Skeletal muscle satellite cell (primary cell): Measurements from ENCODE around the gene KDM3A.

Experiments
- H3K27me3 ChIP-seq: 2 replicates; pipeline ENCODE4 v1.7.0; 2013; ENCODE audit warnings: low read length; ENCODE audit not compliant: control insufficient read depth, insufficient read depth
- H3K36me3 ChIP-seq: 2 replicates; pipeline ENCODE4 v1.7.0; 2013; ENCODE audit warnings: mild to moderate bottlenecking, control low read depth, low read length; ENCODE audit not compliant: insufficient read depth
- H3K4me1 ChIP-seq: 2 replicates; pipeline ENCODE4 v1.7.0; 2013; ENCODE audit warnings: low read length; ENCODE audit not compliant: control insufficient read depth, insufficient read depth
- H3K4me2 ChIP-seq: 2 replicates; pipeline ENCODE4 v1.7.0; 2013; ENCODE audit warnings: mild to moderate bottlenecking, low read length
- H3K4me3 ChIP-seq: 2 replicates; pipeline ENCODE4 v1.7.0; 2013; ENCODE audit warnings: low read length
- H3K9ac ChIP-seq: 2 replicates; pipeline ENCODE4 v1.7.0; 2013; ENCODE audit warnings: mild to moderate bottlenecking, low read depth, low read length, moderate library complexity
- H3K9me3 ChIP-seq: replicated peaks from 2 replicates; pipeline ENCODE4 v1.7.0; 2013; ENCODE audit warnings: mild to moderate bottlenecking, control low read depth, low read length

Gene KDM3A

GRCh38 chr2:86412007-86412406 is 29.2 kb upstream of the KDM3A start:
- no peak overlapping the region for H3K4me2 ChIP-seq
- no peak overlapping the region for H3K9ac ChIP-seq
- H3K27me3 ChIP-seq: peaks cover 41% of the 10 kb centered on the region
- H3K36me3 ChIP-seq: no peaks in the 10 kb centered on the region
- no peak overlapping the region for H3K4me3 ChIP-seq
- H3K4me1 ChIP-seq: no peaks in the 10 kb centered on the region
- H3K9me3 ChIP-seq: no peaks in the 10 kb centered on the region

GRCh38 chr2:86413296-86414094 is 27.7 kb upstream of the KDM3A start:
- Histone ChIP-seq H3K27me3 (peaks cover 36% of the 10 kb centered on the region), H3K9me3 (no peaks in the 10 kb centered on the region), H3K36me3 (no peaks in the 10 kb centered on the region), H3K9ac (no peak overlapping the region), H3K4me2 (no peak overlapping the region), H3K4me3 (no peak overlapping the region), H3K4me1 (no peaks in the 10 kb centered on the region)

GRCh38 chr2:86414996-86415395 is 26.2 kb upstream of the KDM3A start:
- Histone ChIP-seq H3K9me3 (no peaks in the 10 kb centered on the region), H3K9ac (no peak overlapping the region), H3K4me1 (no peaks in the 10 kb centered on the region), H3K27me3 (peaks cover 38% of the 10 kb centered on the region), H3K4me3 (no peak overlapping the region), H3K4me2 (no peak overlapping the region), H3K36me3 (no peaks in the 10 kb centered on the region)

- Histone ChIP-seq H3K4me1 (no peaks in the 10 kb centered on the region), H3K9ac (no peak overlapping the region), H3K36me3 (no peaks in the 10 kb centered on the region), H3K27me3 (peaks cover 46% of the 10 kb centered on the region), H3K4me3 (no peak overlapping the region), H3K4me2 (no peak overlapping the region), H3K9me3 (no peaks in the 10 kb centered on the region)
Measured at GRCh38 chr2:86416146-86416545, 25.0 kb upstream of the KDM3A start.

- Histone ChIP-seq H3K9me3 (no peaks in the 10 kb centered on the region), H3K9ac (no peak overlapping the region), H3K4me3 (no peak overlapping the region), H3K4me1 (no peaks in the 10 kb centered on the region), H3K27me3 (peaks cover 50% of the 10 kb centered on the region), H3K36me3 (no peaks in the 10 kb centered on the region), H3K4me2 (no peak overlapping the region)
Measured at GRCh38 chr2:86417961-86418360, 23.2 kb upstream of the KDM3A start.

GRCh38 chr2:86420913-86421312 is 20.3 kb upstream of the KDM3A start:
- no peaks in the 10 kb centered on the region for H3K4me1 ChIP-seq
- peaks cover 54% of the 10 kb centered on the region for H3K27me3 ChIP-seq
- no peak overlapping the region for H3K4me3 ChIP-seq
- H3K9me3 ChIP-seq: no peaks in the 10 kb centered on the region
- no peak overlapping the region for H3K4me2 ChIP-seq
- H3K36me3 ChIP-seq: no peaks in the 10 kb centered on the region
- no peak overlapping the region for H3K9ac ChIP-seq

GRCh38 chr2:86426271-86426670 is 14.9 kb upstream of the KDM3A start:
- Histone ChIP-seq H3K4me2 (no peak overlapping the region), H3K36me3 (no peaks in the 10 kb centered on the region), H3K9me3 (no peaks in the 10 kb centered on the region), H3K4me3 (no peak overlapping the region), H3K9ac (no peak overlapping the region), H3K4me1 (no peaks in the 10 kb centered on the region), H3K27me3 (peaks cover 61% of the 10 kb centered on the region)

GRCh38 chr2:86429335-86429734 is 11.8 kb upstream of the KDM3A start:
- Histone ChIP-seq H3K9me3 (no peaks in the 10 kb centered on the region), H3K36me3 (no peaks in the 10 kb centered on the region), H3K4me3 (no peak overlapping the region), H3K9ac (no peak overlapping the region), H3K27me3 (peaks cover 55% of the 10 kb centered on the region), H3K4me2 (no peak overlapping the region), H3K4me1 (no peaks in the 10 kb centered on the region)

GRCh38 chr2:86430368-86430767 is 10.8 kb upstream of the KDM3A start:
- no peak overlapping the region for H3K4me2 ChIP-seq
- no peaks in the 10 kb centered on the region for H3K36me3 ChIP-seq
- peaks cover 48% of the 10 kb centered on the region for H3K27me3 ChIP-seq
- no peaks in the 10 kb centered on the region for H3K9me3 ChIP-seq
- no peak overlapping the region for H3K4me3 ChIP-seq
- no peak overlapping the region for H3K9ac ChIP-seq
- H3K4me1 ChIP-seq: no peaks in the 10 kb centered on the region

GRCh38 chr2:86433137-86433536 is 8.0 kb upstream of the KDM3A start:
- Histone ChIP-seq H3K36me3 (no peaks in the 10 kb centered on the region), H3K4me2 (no peak overlapping the region), H3K9me3 (no peaks in the 10 kb centered on the region), H3K4me3 (no peak overlapping the region), H3K4me1 (no peaks in the 10 kb centered on the region), H3K9ac (no peak overlapping the region), H3K27me3 (peaks cover 26% of the 10 kb centered on the region)

- no peak overlapping the region for H3K9ac ChIP-seq
- no peak overlapping the region for H3K4me3 ChIP-seq
- H3K9me3 ChIP-seq: no peaks in the 10 kb centered on the region
- H3K27me3 ChIP-seq: peaks cover 22% of the 10 kb centered on the region
- H3K36me3 ChIP-seq: no peaks in the 10 kb centered on the region
- H3K4me2 ChIP-seq: no peak overlapping the region
- H3K4me1 ChIP-seq: no peaks in the 10 kb centered on the region
Measured at GRCh38 chr2:86434290-86434689, 6.9 kb upstream of the KDM3A start.

- Histone ChIP-seq H3K4me2 (no peak overlapping the region), H3K27me3 (peaks cover 17% of the 10 kb centered on the region), H3K4me1 (no peaks in the 10 kb centered on the region), H3K9ac (no peak overlapping the region), H3K36me3 (no peaks in the 10 kb centered on the region), H3K4me3 (no peak overlapping the region), H3K9me3 (peaks cover 7% of the 10 kb centered on the region)
Measured at GRCh38 chr2:86435531-86435930, 5.6 kb upstream of the KDM3A start.
